SU-DHL-6 (cell line): ENCODE measurements around the gene BLCAP.

Source experiments
- CTCF ChIP-seq: fragments of 200-600 bp; sonication (generic); IDR thresholded peaks from one replicate; pipeline ENCODE4 v1.5.1; 2017; ENCODE audit warnings: antibody characterized with exemption, mild to moderate bottlenecking, low read length, moderate library complexity; ENCODE audit not compliant: insufficient read depth, poor library complexity, severe bottlenecking
- EZH2phosphoT487 ChIP-seq: fragments of 200-600 bp; sonication (generic), shearing (Covaris generic); conservative IDR thresholded peaks from 2 replicates; pipeline ENCODE4 v1.6.1; 2018; ENCODE audit warnings: mild to moderate bottlenecking, antibody characterized with exemption, low read length, moderate library complexity, mixed read lengths

GRCh38 chr20:37558779-37559178, 31.1 kb upstream of the BLCAP start:
- no peak for TF ChIP-seq CTCF
- TF ChIP-seq EZH2phosphoT487, result no peak
